Kidney epithelial cell (primary cell): ENCODE results near the gene CETP. TPM values are rescaled to one million over a fixed set of nuclear protein-coding genes. Genes with fewer than 3 reads are reported as not detected.

Experiments
- DNase-seq: peaks from one replicate; pipeline ENCODE4 v3.0.0-alpha.2; 2010; ENCODE audit warnings: low read depth
- H3K27me3 ChIP-seq: 2 replicates; pipeline ENCODE4 v1.6.0; 2011; ENCODE audit warnings: low read length; ENCODE audit not compliant: control insufficient read depth, insufficient read depth
- H3K36me3 ChIP-seq: 2 replicates; pipeline ENCODE4 v1.5.1; 2011; ENCODE audit warnings: low read length; ENCODE audit not compliant: control insufficient read depth, insufficient read depth
- H3K4me3 ChIP-seq: 2 replicates; pipeline ENCODE4 v1.5.1; 2011; ENCODE audit warnings: low read depth, mild to moderate bottlenecking, control low read depth, low read length
- CTCF ChIP-seq: IDR thresholded peaks from 2 replicates; pipeline ENCODE4 v1.5.1; 2011; ENCODE audit warnings: mild to moderate bottlenecking, moderate library complexity, low read length, control low read depth, inconsistent platforms; ENCODE audit not compliant: insufficient read depth, poor library complexity, severe bottlenecking
- total RNA-seq: library from RNA; depleted of rRNA; stranded (reverse); fragments of >200 nt; gene quantifications from 2 replicates; pipeline ENCODE4 v1.2.3, GENCODE V29; 2015

CETP gene
- not detected in 2 replicates for total RNA-seq

GRCh38 chr16:56961851-56962281, at the start of gene CETP:
Gene CETP (plus strand): TSS chr16:56961950. CDS start chr16:56961980, 30 bp downstream.
- no peak for TF ChIP-seq CTCF
- Histone ChIP-seq H3K27me3 (no peaks in the 10 kb centered on the region), H3K36me3 (no peaks in the 10 kb centered on the region), H3K4me3 (no peak within 1 kb of the TSS)
- DNase-seq = no peak

GRCh38 chr16:56912746-56913708, 48.7 kb upstream of the CETP start:
- H3K4me3 ChIP-seq = no peak overlapping the region
- DNase-seq = no peak
- H3K36me3 ChIP-seq = no peaks in the 10 kb centered on the region
- no peaks in the 10 kb centered on the region for H3K27me3 ChIP-seq
- no peak for TF ChIP-seq CTCF

GRCh38 chr16:56914896-56915295, 46.9 kb upstream of the CETP start:
- no peak for TF ChIP-seq CTCF
- Histone ChIP-seq H3K27me3 (no peaks in the 10 kb centered on the region), H3K36me3 (no peaks in the 10 kb centered on the region), H3K4me3 (no peak overlapping the region)
- no peak for DNase-seq

- no peak overlapping the region for H3K4me3 ChIP-seq
Observed at GRCh38 chr16:56915336-56916119, 46.2 kb upstream of the CETP start.

GRCh38 chr16:56916571-56917403, 45.0 kb upstream of the CETP start:
- Histone ChIP-seq H3K4me3 (no peak overlapping the region), H3K36me3 (no peaks in the 10 kb centered on the region), H3K27me3 (no peaks in the 10 kb centered on the region)
- TF ChIP-seq CTCF = no peak
- no peak for DNase-seq

More at GRCh38 chr16:56915336-56916119, 46.2 kb upstream of the CETP start:
- Histone ChIP-seq H3K27me3 (no peaks in the 10 kb centered on the region), H3K36me3 (no peaks in the 10 kb centered on the region)
- TF ChIP-seq CTCF = no peak
- DNase-seq = no peak
